K562 (cell line): ENCODE data around the gene STX17. TPM values are rescaled to one million over a fixed set of nuclear protein-coding genes. Genes with fewer than 3 reads are reported as not detected.

Experiments
- ATAC-seq: fragments of 200-7000 bp; cut with Tn5 transposase; 3 replicates; pipeline ENCODE4 v1.9.1; 2020; ENCODE audit warnings: moderate library complexity
- BruUV-seq: library from RNA; stranded (reverse); fragments of 400-500 nt; replicated peaks from 2 replicates; lab custom pipeline; 2021; lab: Mats Ljungman, UMichigan
- CTCF ChIA-PET: fragments of 300-600 bp; formaldehyde crosslinking; extraction: SDS; loops from one replicate; lab custom pipeline; 2021; ENCODE audit warnings: low intra/inter-chr PET ratio; lab: Yijun Ruan, JAX
- POLR2A ChIA-PET: fragments of 300-600, 350-650 bp; sonication (Branson Sonifier 250); formaldehyde crosslinking; extraction: SDS; loops from one replicate; lab custom pipeline; 2021; ENCODE audit warnings: antibody characterized with exemption, inconsistent platforms; lab: Yijun Ruan, JAX
- DNase-seq, 4 experiments: peaks; one replicate each; pipeline versions ENCODE4 v3.0.0 to v3.0.0-alpha.2; 2011 to 2018; ENCODE audit warnings: low spot score in 3 of 4, mixed read lengths in 3 of 4; ENCODE audit errors: extremely low read depth in 1 of 4
- FAIRE-seq: peaks from 2 replicates; lab custom pipeline; 2011; peaks lifted over from hg19 to GRCh38; lab: Jason Lieb, UNC
- H2AFZ ChIP-seq: 2 replicates; pipeline ENCODE4 v1.6.0; 2011; ENCODE audit warnings: low read depth, low read length, control low read depth, inconsistent platforms
- H3K27ac ChIP-seq: fragments of 200-600 bp; 3 replicates; pipeline ENCODE4 v1.8.0; 2011; ENCODE audit warnings: low read depth, mild to moderate bottlenecking, control low read depth, inconsistent platforms, low read length, moderate library complexity, mixed read lengths; ENCODE audit errors: extremely low read depth
- H3K27me3 ChIP-seq, 2 experiments: fragments of 300-600 bp in 1 of 2; 2 replicates in 1 of 2; 3 replicates in 1 of 2; pipeline versions ENCODE4 v1.6.0 to v1.8.0; 2011; ENCODE audit warnings: inconsistent platforms in 2 of 2, low read length in 2 of 2, mild to moderate bottlenecking in 1 of 2, mixed read lengths in 1 of 2, moderate library complexity in 1 of 2; ENCODE audit not compliant: control insufficient read depth in 2 of 2, insufficient read depth in 2 of 2
- H3K36me3 ChIP-seq: fragments of 300-600 bp; 3 replicates; pipeline ENCODE4 v1.8.0; 2011; ENCODE audit warnings: mild to moderate bottlenecking, low read length, inconsistent platforms; ENCODE audit not compliant: control insufficient read depth, insufficient read depth
- H3K4me1 ChIP-seq, 2 experiments: fragments of 200-600 bp in 1 of 2; replicated peaks in 1 of 2; 2 replicates in 1 of 2; 3 replicates in 1 of 2; pipeline versions ENCODE4 v1.5.1 to v1.8.0; 2011; ENCODE audit warnings: inconsistent platforms in 2 of 2, low read length in 2 of 2, mild to moderate bottlenecking in 1 of 2, mixed read lengths in 1 of 2, moderate library complexity in 1 of 2; ENCODE audit not compliant: control insufficient read depth in 2 of 2, insufficient read depth in 2 of 2
- H3K4me2 ChIP-seq: 2 replicates; pipeline ENCODE4 v1.6.1; 2011; ENCODE audit warnings: low read length, control low read depth, inconsistent platforms, mixed read lengths; ENCODE audit not compliant: insufficient read depth
- H3K4me3 ChIP-seq: fragments of 200-600 bp; sonication (generic), shearing (Covaris generic); 2 replicates; pipeline ENCODE4 v1.5.1; 2016; ENCODE audit warnings: control low read depth, inconsistent platforms
- H3K79me2 ChIP-seq: fragments of 200-600 bp; 3 replicates; pipeline ENCODE4 v1.8.0; 2011; ENCODE audit warnings: low read length, inconsistent platforms; ENCODE audit not compliant: control insufficient read depth, insufficient read depth
- H3K9ac ChIP-seq, 2 experiments: 2 replicates each; pipeline versions ENCODE4 v1.6.0 to v1.6.1; 2011; ENCODE audit warnings: low read depth in 2 of 2, low read length in 2 of 2, control low read depth in 1 of 2, inconsistent platforms in 1 of 2, mild to moderate bottlenecking in 1 of 2, mixed read lengths in 1 of 2; ENCODE audit not compliant: insufficient read depth in 1 of 2
- H3K9me1 ChIP-seq: one replicate; pipeline ENCODE4 v1.6.0; 2011; ENCODE audit warnings: inconsistent platforms, mild to moderate bottlenecking, low read length, moderate library complexity; ENCODE audit not compliant: control insufficient read depth, insufficient read depth
- H3K9me3 ChIP-seq: replicated peaks from 2 replicates; pipeline ENCODE4 v1.5.1; 2011; ENCODE audit warnings: low read depth, low read length, inconsistent platforms; ENCODE audit not compliant: control insufficient read depth, insufficient read depth
- H4K20me1 ChIP-seq: replicated peaks from 2 replicates; pipeline ENCODE4 v1.6.1; 2011; ENCODE audit warnings: low read length, inconsistent platforms, mixed read lengths; ENCODE audit not compliant: control insufficient read depth, insufficient read depth
- CCAR2 ChIP-seq: fragments of 200-400 bp; formaldehyde crosslinking; IDR thresholded peaks from 2 replicates; pipeline ENCODE4 v1.6.1; 2017; ENCODE audit warnings: mild to moderate bottlenecking, low read depth, low read length
- HEY1 ChIP-seq: fragments of 250-450 bp; sonication (Bioruptor Pico); IDR thresholded peaks from 2 replicates; pipeline ENCODE4 v1.5.0; 2020; ENCODE audit warnings: mild to moderate bottlenecking, moderate library complexity, borderline replicate concordance
- KLF13 ChIP-seq: fragments of 450-650 bp; IDR thresholded peaks from 2 replicates; pipeline ENCODE4 v1.6.1; 2016; ENCODE audit warnings: missing genetic modification characterization, low read depth, mild to moderate bottlenecking, missing compliant biosample characterization, moderate library complexity, borderline replicate concordance
- LARP7 ChIP-seq: fragments of 450-650 bp; IDR thresholded peaks from 2 replicates; pipeline ENCODE4 v1.6.1; 2016
- MBD2 ChIP-seq: sonication (generic); IDR thresholded peaks from 2 replicates; pipeline ENCODE4 v1.6.1; 2016; ENCODE audit warnings: low read depth, borderline replicate concordance
- NCOR1 ChIP-seq: fragments of 450-650 bp; IDR thresholded peaks from 2 replicates; pipeline ENCODE4 v1.6.1; 2016; ENCODE audit warnings: mild to moderate bottlenecking, moderate library complexity
- NR1H2 ChIP-seq: sonication (generic); formaldehyde crosslinking; IDR thresholded peaks from 2 replicates; pipeline ENCODE4 v1.4.0; 2020; ENCODE audit warnings: mild to moderate bottlenecking, missing genetic modification reagents
- NRF1 ChIP-seq, 2 experiments: fragments of 450-650 bp; IDR thresholded peaks in 1 of 2; conservative IDR thresholded peaks in 1 of 2; 2 replicates each; pipeline ENCODE4 v1.6.1; 2014; ENCODE audit warnings: mild to moderate bottlenecking in 2 of 2
- PTBP1 ChIP-seq: fragments of 200-400 bp; formaldehyde crosslinking; IDR thresholded peaks from 2 replicates; pipeline ENCODE4 v1.6.1; 2017; ENCODE audit warnings: low read depth, low read length
- RBM34 ChIP-seq: fragments of 200-400 bp; formaldehyde crosslinking; IDR thresholded peaks from 2 replicates; pipeline ENCODE4 v1.6.1; 2018; ENCODE audit warnings: low read length, borderline replicate concordance; ENCODE audit not compliant: insufficient read depth
- SMARCA5 ChIP-seq: fragments of 450-650 bp; IDR thresholded peaks from 2 replicates; pipeline ENCODE4 v1.6.1; 2016
- SREBF2 ChIP-seq: sonication (generic); formaldehyde crosslinking; IDR thresholded peaks from 2 replicates; pipeline ENCODE4 v1.4.0; 2020; ENCODE audit warnings: mild to moderate bottlenecking, missing genetic modification reagents
- TOE1 ChIP-seq, 2 experiments: fragments of 450-650 bp in 1 of 2; sonication (generic) in 1 of 2; formaldehyde crosslinking in 1 of 2; IDR thresholded peaks; 2 replicates each; pipeline versions ENCODE4 v1.7.1 to v1.8.0; 2016 to 2022; ENCODE audit warnings: borderline replicate concordance in 2 of 2, mild to moderate bottlenecking in 2 of 2, antibody characterized with exemption in 1 of 2, inconsistent platforms in 1 of 2, low read depth in 1 of 2, missing genetic modification reagents in 1 of 2, moderate library complexity in 1 of 2
- ZBTB7A ChIP-seq: IDR thresholded peaks from 2 replicates; pipeline ENCODE4 v1.6.1; 2011; ENCODE audit warnings: low read depth, mild to moderate bottlenecking, low read length, moderate library complexity, borderline replicate concordance; ENCODE audit not compliant: control insufficient read depth
- WGBS: fragments of 100-300 bp; shearing (Covaris generic); methylation state at CpG from one replicate; pipeline ENCODE4 v1.1.6; 2016; ENCODE audit warnings: low coverage, mixed read lengths; ENCODE audit not compliant: insufficient coverage; ENCODE audit errors: missing lambda C conversion rate; 5-methylcytosine and 5-hydroxymethylcytosine counted together
- in situ Hi-C: fragments of 300-500 bp; cut with MboI; formaldehyde crosslinking; loops from 4 replicates; pipeline ENCODE4 v1.15.0; 2018; ENCODE audit warnings: inconsistent platforms, mixed read lengths
- intact Hi-C: fragments of 100-400 bp; cut with micrococcal nuclease; formaldehyde crosslinking; loops from 2 replicates; pipeline ENCODE4 v1.14.2; 2022
- polyA plus RNA-seq, 8 experiments: library from polyadenylated mRNA; depleted of rRNA in 4 of 8; stranded (reverse) in 5 of 8; unstranded in 3 of 8; fragments of >200 nt; fragmentation: Nextera tagmentation in 2 of 8; fragmentation: Illumina TruSeq in 1 of 8; extraction: Ambion mirVana in 2 of 8; extraction: Trizol in 1 of 8; gene quantifications; 2 replicates each; pipeline versions ENCODE4 v1.2.1 to v1.2.3, GENCODE V29; 2011 to 2014; ENCODE audit warnings: inconsistent platforms in 1 of 8, missing spikeins in 1 of 8
- total RNA-seq, 7 experiments: library from RNA; depleted of rRNA in 6 of 7; stranded (reverse); fragments of >200 nt in 6 of 7; fragmentation: Illumina TruSeq in 2 of 7; extraction: Trizol in 2 of 7; gene quantifications; 2 replicates each; pipeline versions ENCODE4 v1.2.1 to v1.2.3, GENCODE V29; 2011 to 2021; ENCODE audit warnings: low replicate concordance in 1 of 7
- TF ChIP-seq, protein P1 (sequence below): fragments of 450-650 bp; formaldehyde crosslinking; conservative IDR thresholded peaks from 2 replicates; pipeline ENCODE4 v1.4.0; 2022; ENCODE audit warnings: mild to moderate bottlenecking, missing genetic modification characterization
- TF ChIP-seq, protein P2 (sequence below): sonication (generic); formaldehyde crosslinking; IDR thresholded peaks from 2 replicates; pipeline ENCODE4 v1.8.1; 2022; ENCODE audit warnings: missing genetic modification reagents

STX17 gene
- total and polyA plus RNA-seq, 9 of the 15 experiments (the other 6 are each of a cell fraction or from before 2014, with no cell fraction given) = 14.4 to 25.1 (median 19.0) TPM

DNA sequence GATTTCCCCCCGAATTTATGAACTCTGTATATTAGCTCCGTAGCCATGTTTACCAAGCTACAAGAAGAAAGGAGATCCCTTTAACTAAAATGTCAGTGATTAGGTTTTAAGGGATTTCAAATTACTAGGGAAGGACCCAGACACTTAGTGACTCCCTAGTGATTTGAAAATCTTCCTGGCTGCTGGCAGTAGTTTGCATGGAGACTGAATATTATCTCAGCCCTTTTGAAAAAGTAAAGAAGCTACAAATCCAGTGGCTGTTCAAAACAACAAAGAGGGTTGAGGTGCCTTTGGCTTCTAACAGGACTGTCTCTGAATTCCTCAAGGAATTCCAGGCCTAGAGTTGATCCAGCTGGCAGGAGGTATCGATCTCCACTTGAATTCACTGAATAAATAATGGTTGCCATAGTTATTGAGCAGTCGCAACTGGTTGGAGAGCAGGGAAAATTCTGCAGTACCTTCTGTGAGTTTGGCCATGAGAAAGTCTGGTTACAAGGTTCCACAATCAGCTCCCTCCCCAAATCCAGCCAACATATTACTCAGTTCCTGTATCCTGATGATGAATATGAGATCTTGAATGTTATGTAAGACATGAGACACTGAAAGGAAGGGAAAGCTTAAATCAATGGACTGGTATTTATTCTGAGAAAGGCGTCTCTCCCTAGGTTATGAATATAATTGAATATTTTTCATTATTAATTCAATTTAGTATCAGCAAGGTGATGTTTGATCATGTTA lies 47.0 kb upstream of the STX17 start:
- no peaks in the 10 kb centered on the region for H3K79me2 ChIP-seq
- no peak for TF ChIP-seq CCAR2
- TF ChIP-seq LARP7 = no peak
- TF ChIP-seq HEY1 (CRISPR knock-in tag) = no peak
- TF ChIP-seq KLF13 (tag) = no peak
- no peak for TF ChIP-seq NRF1 (conservative IDR thresholded peaks at IDR 0.05 in 1 of 2, IDR thresholded peaks at IDR 0.05 in 1 of 2)
- TF ChIP-seq NR1H2 (CRISPR knock-in tag) = no peak
- no peak for TF ChIP-seq PTBP1
- no peak for TF ChIP-seq NCOR1
- no peak for TF ChIP-seq TOE1 (IDR thresholded peaks at IDR 0.05; ENCODE audit: borderline replicate concordance)
- TF ChIP-seq TOE1 (CRISPR knock-in tag; IDR thresholded peaks at IDR 0.05; ENCODE audit: borderline replicate concordance, low read depth) = no peak
- TF ChIP-seq RBM34 = no peak
- no peak for TF ChIP-seq SREBF2
- TF ChIP-seq ZBTB7A = no peak
- TF ChIP-seq, protein P1, sequence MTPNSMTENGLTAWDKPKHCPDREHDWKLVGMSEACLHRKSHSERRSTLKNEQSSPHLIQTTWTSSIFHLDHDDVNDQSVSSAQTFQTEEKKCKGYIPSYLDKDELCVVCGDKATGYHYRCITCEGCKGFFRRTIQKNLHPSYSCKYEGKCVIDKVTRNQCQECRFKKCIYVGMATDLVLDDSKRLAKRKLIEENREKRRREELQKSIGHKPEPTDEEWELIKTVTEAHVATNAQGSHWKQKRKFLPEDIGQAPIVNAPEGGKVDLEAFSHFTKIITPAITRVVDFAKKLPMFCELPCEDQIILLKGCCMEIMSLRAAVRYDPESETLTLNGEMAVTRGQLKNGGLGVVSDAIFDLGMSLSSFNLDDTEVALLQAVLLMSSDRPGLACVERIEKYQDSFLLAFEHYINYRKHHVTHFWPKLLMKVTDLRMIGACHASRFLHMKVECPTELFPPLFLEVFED = no peak
- no peak for TF ChIP-seq MBD2
- TF ChIP-seq, protein P2, sequence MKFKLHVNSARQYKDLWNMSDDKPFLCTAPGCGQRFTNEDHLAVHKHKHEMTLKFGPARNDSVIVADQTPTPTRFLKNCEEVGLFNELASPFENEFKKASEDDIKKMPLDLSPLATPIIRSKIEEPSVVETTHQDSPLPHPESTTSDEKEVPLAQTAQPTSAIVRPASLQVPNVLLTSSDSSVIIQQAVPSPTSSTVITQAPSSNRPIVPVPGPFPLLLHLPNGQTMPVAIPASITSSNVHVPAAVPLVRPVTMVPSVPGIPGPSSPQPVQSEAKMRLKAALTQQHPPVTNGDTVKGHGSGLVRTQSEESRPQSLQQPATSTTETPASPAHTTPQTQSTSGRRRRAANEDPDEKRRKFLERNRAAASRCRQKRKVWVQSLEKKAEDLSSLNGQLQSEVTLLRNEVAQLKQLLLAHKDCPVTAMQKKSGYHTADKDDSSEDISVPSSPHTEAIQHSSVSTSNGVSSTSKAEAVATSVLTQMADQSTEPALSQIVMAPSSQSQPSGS (CRISPR knock-in tag) = no peak
- no peak for TF ChIP-seq SMARCA5
- TF ChIP-seq, all 486 proteins: peak for 0
- Histone ChIP-seq H3K27ac (no peak overlapping the region), H2AFZ (no peak overlapping the region), H3K9ac (no peak overlapping the region), H3K27me3 (peaks cover 5 to 7% of the 10 kb centered on the region in 2 experiments; a peak in 3 of 5 replicates), H3K4me1 (no peaks in the 10 kb centered on the region; a peak in 1 of 5 replicates), H3K4me2 (no peak overlapping the region), H3K9me3 (no peaks in the 10 kb centered on the region), H4K20me1 (no peaks in the 10 kb centered on the region), H3K36me3 (no peaks in the 10 kb centered on the region), H3K4me3 (no peak overlapping the region), H3K9me1 (no peaks in the 10 kb centered on the region)
- WGBS = 9% methylated on average over 5 of the region's 5 CpGs
- intact Hi-C loops = no loop called here
- in situ Hi-C loops = no loop called here
- ChIA-PET POLR2A (interaction anchor here (0.5 to 1.5 kb wide), 3 partner anchors 9 to 490 kb away, joined by 3 to 4 read pairs (median 3); no protein-coding TSS in a partner anchor), CTCF (no interaction called here)
- BruUV-seq = no TSS peak
- no peak for DNase-seq
- no peak for FAIRE-seq
- no peak for ATAC-seq
